ENCODE data around the gene ELMO2. TPM values are rescaled to one million over a fixed set of nuclear protein-coding genes. Genes with fewer than 3 reads are reported as not detected.

ELMO2 gene
- total RNA-seq, 1 donor from 2014 or later, result 35.6 TPM

GRCh38 chr20:46408281-46408731 is 1.9 kb upstream of the ELMO2 start:
- Mint-ChIP-seq H3K4me1 (ENCODE audit: unreplicated experiment) (peaks cover 9% of the 10 kb centered on the region), H3K4me3 (ENCODE audit: unreplicated experiment) (peak overlapping the region; percentile 62), H3K9me3 (ENCODE audit: unreplicated experiment) (no peaks in the 10 kb centered on the region), H3K36me3 (ENCODE audit: low read depth, unreplicated experiment) (peaks cover 3% of the 10 kb centered on the region), H3K27me3 (ENCODE audit: unreplicated experiment) (peaks cover 17% of the 10 kb centered on the region), H3K27ac (ENCODE audit: unreplicated experiment) (no peak overlapping the region)
- no peak for DNase-seq (ENCODE audit: low spot score)
- TF ChIP-seq CTCF (IDR thresholded peaks at IDR 0.05; ENCODE audit: unreplicated experiment), result no peak

- Mint-ChIP-seq H3K36me3 (ENCODE audit: low read depth, unreplicated experiment) (peaks cover 3% of the 10 kb centered on the region), H3K4me1 (ENCODE audit: unreplicated experiment) (peaks cover 9% of the 10 kb centered on the region), H3K27me3 (ENCODE audit: unreplicated experiment) (peaks cover 17% of the 10 kb centered on the region), H3K9me3 (ENCODE audit: unreplicated experiment) (no peaks in the 10 kb centered on the region), H3K4me3 (ENCODE audit: unreplicated experiment) (peak overlapping the region; percentile 62), H3K27ac (ENCODE audit: unreplicated experiment) (peak overlapping the region; percentile 18)
- DNase-seq (ENCODE audit: low spot score), result no peak
- no peak for TF ChIP-seq CTCF (IDR thresholded peaks at IDR 0.05; ENCODE audit: unreplicated experiment)
Measured at GRCh38 chr20:46407671-46407996, 1.2 kb upstream of the ELMO2 start.

GRCh38 chr20:46406986-46407670 is 713 bp upstream of the ELMO2 start:
- Mint-ChIP-seq H3K4me1 (ENCODE audit: unreplicated experiment) (peaks cover 11% of the 10 kb centered on the region), H3K27ac (ENCODE audit: unreplicated experiment) (no peak overlapping the region), H3K36me3 (ENCODE audit: low read depth, unreplicated experiment) (peaks cover 3% of the 10 kb centered on the region), H3K27me3 (ENCODE audit: unreplicated experiment) (peaks cover 17% of the 10 kb centered on the region), H3K9me3 (ENCODE audit: unreplicated experiment) (no peaks in the 10 kb centered on the region), H3K4me3 (ENCODE audit: unreplicated experiment) (peak overlapping the region; percentile 93)
- no peak for TF ChIP-seq CTCF (IDR thresholded peaks at IDR 0.05; ENCODE audit: unreplicated experiment)
- DNase-seq (ENCODE audit: low spot score), result peak; percentile 17

GRCh38 chr20:46402331-46402811 is 4.0 kb downstream of the ELMO2 start:
- H3K36me3 Mint-ChIP-seq (ENCODE audit: low read depth, unreplicated experiment), result peaks cover 8% of the 10 kb centered on the region
- H3K9me3 Mint-ChIP-seq (ENCODE audit: unreplicated experiment), result no peaks in the 10 kb centered on the region
- H3K4me1 Mint-ChIP-seq (ENCODE audit: unreplicated experiment), result peaks cover 31% of the 10 kb centered on the region
- H3K4me3 Mint-ChIP-seq (ENCODE audit: unreplicated experiment), result peak overlapping the region; percentile 7
- peaks cover 7% of the 10 kb centered on the region for H3K27me3 Mint-ChIP-seq (ENCODE audit: unreplicated experiment)
- no peak for TF ChIP-seq CTCF (IDR thresholded peaks at IDR 0.05; ENCODE audit: unreplicated experiment)
- no peak for DNase-seq (ENCODE audit: low spot score)
- no peak overlapping the region for H3K27ac Mint-ChIP-seq (ENCODE audit: unreplicated experiment)

GRCh38 chr20:46401478-46401860 is 4.9 kb downstream of the ELMO2 start:
- no peaks in the 10 kb centered on the region for H3K9me3 Mint-ChIP-seq (ENCODE audit: unreplicated experiment)
- H3K4me3 Mint-ChIP-seq (ENCODE audit: unreplicated experiment), result no peak overlapping the region
- H3K27ac Mint-ChIP-seq (ENCODE audit: unreplicated experiment), result no peak overlapping the region
- peaks cover 31% of the 10 kb centered on the region for H3K4me1 Mint-ChIP-seq (ENCODE audit: unreplicated experiment)
- peaks cover 7% of the 10 kb centered on the region for H3K27me3 Mint-ChIP-seq (ENCODE audit: unreplicated experiment)
- DNase-seq (ENCODE audit: low spot score), result no peak
- H3K36me3 Mint-ChIP-seq (ENCODE audit: low read depth, unreplicated experiment), result peaks cover 8% of the 10 kb centered on the region
- no peak for TF ChIP-seq CTCF (IDR thresholded peaks at IDR 0.05; ENCODE audit: unreplicated experiment)
